SU-DHL-6 (cell line): ENCODE data around the gene GBF1.

ENCODE experiments used
- H2AFZ ChIP-seq: fragments of 200-600 bp; sonication (generic); 2 replicates; pipeline ENCODE4 v1.6.1; 2014; ENCODE audit warnings: low read depth, mild to moderate bottlenecking, moderate library complexity, mixed read lengths, antibody characterized with exemption, low read length; ENCODE audit not compliant: severe bottlenecking
- H3F3A ChIP-seq: fragments of 200-600 bp; shearing (Covaris generic); 2 replicates; pipeline ENCODE4 v1.6.0; 2016; ENCODE audit warnings: antibody characterized with exemption, mild to moderate bottlenecking; ENCODE audit not compliant: insufficient read depth
- H3K27ac ChIP-seq: fragments of 200-600 bp; sonication (generic); 2 replicates; pipeline ENCODE4 v1.5.1; 2016; ENCODE audit warnings: low read depth, mild to moderate bottlenecking, low read length, moderate library complexity, mixed read lengths
- H3K27me3 ChIP-seq: fragments of 200-600 bp; sonication (generic), shearing (Covaris generic); 2 replicates; pipeline ENCODE4 v1.6.0; 2014; ENCODE audit warnings: mild to moderate bottlenecking, low read length
- H3K36me3 ChIP-seq: fragments of 200-600 bp; sonication (generic); 2 replicates; pipeline ENCODE4 v1.6.1; 2014; ENCODE audit warnings: mild to moderate bottlenecking, low read length, mixed read lengths
- H3K4me2 ChIP-seq: fragments of 300-600, 200-600 bp; shearing (Covaris generic), sonication (generic); 2 replicates; pipeline ENCODE4 v1.6.0; 2014; ENCODE audit warnings: low read length, low read depth, mild to moderate bottlenecking; ENCODE audit not compliant: poor library complexity, severe bottlenecking
- H3K4me3 ChIP-seq: fragments of 200-600 bp; sonication (generic); 2 replicates; pipeline ENCODE4 v1.5.1; 2014; ENCODE audit warnings: antibody characterized with exemption, low read length, mild to moderate bottlenecking, mixed read lengths; ENCODE audit not compliant: insufficient read depth, poor library complexity, severe bottlenecking
- H3K79me2 ChIP-seq: fragments of 200-600 bp; sonication (generic); 2 replicates; pipeline ENCODE4 v1.6.1; 2014; ENCODE audit warnings: mild to moderate bottlenecking, low read length, moderate library complexity; ENCODE audit not compliant: insufficient read depth
- H3K9ac ChIP-seq: fragments of 200-600 bp; sonication (generic); 2 replicates; pipeline ENCODE4 v1.7.0; 2014; ENCODE audit warnings: mild to moderate bottlenecking, low read length
- H3K9me2 ChIP-seq: fragments of 200-600 bp; sonication (generic); replicated peaks from 2 replicates; pipeline ENCODE4 v1.6.1; 2014; ENCODE audit warnings: low read length; ENCODE audit not compliant: insufficient read depth
- H3K9me3 ChIP-seq: fragments of 200-600 bp; sonication (generic); 2 replicates; pipeline ENCODE4 v1.6.1; 2014; ENCODE audit warnings: low read length, mixed read lengths; ENCODE audit not compliant: insufficient read depth
- H4K20me1 ChIP-seq: fragments of 200-600 bp; sonication (generic); 2 replicates; pipeline ENCODE4 v1.6.1; 2014; ENCODE audit warnings: low read depth, mild to moderate bottlenecking, antibody characterized with exemption, low read length, moderate library complexity, mixed read lengths
- EZH2phosphoT487 ChIP-seq: fragments of 200-600 bp; sonication (generic), shearing (Covaris generic); conservative IDR thresholded peaks from 2 replicates; pipeline ENCODE4 v1.6.1; 2018; ENCODE audit warnings: mild to moderate bottlenecking, antibody characterized with exemption, low read length, moderate library complexity, mixed read lengths
- TF ChIP-seq, protein P1 (sequence below): fragments of 200-600 bp; sonication (generic); IDR thresholded peaks from one replicate; pipeline ENCODE4 v1.5.1; 2017; ENCODE audit warnings: antibody characterized with exemption, mild to moderate bottlenecking, low read length, moderate library complexity; ENCODE audit not compliant: insufficient read depth, poor library complexity, severe bottlenecking

The GBF1 gene, protein sequence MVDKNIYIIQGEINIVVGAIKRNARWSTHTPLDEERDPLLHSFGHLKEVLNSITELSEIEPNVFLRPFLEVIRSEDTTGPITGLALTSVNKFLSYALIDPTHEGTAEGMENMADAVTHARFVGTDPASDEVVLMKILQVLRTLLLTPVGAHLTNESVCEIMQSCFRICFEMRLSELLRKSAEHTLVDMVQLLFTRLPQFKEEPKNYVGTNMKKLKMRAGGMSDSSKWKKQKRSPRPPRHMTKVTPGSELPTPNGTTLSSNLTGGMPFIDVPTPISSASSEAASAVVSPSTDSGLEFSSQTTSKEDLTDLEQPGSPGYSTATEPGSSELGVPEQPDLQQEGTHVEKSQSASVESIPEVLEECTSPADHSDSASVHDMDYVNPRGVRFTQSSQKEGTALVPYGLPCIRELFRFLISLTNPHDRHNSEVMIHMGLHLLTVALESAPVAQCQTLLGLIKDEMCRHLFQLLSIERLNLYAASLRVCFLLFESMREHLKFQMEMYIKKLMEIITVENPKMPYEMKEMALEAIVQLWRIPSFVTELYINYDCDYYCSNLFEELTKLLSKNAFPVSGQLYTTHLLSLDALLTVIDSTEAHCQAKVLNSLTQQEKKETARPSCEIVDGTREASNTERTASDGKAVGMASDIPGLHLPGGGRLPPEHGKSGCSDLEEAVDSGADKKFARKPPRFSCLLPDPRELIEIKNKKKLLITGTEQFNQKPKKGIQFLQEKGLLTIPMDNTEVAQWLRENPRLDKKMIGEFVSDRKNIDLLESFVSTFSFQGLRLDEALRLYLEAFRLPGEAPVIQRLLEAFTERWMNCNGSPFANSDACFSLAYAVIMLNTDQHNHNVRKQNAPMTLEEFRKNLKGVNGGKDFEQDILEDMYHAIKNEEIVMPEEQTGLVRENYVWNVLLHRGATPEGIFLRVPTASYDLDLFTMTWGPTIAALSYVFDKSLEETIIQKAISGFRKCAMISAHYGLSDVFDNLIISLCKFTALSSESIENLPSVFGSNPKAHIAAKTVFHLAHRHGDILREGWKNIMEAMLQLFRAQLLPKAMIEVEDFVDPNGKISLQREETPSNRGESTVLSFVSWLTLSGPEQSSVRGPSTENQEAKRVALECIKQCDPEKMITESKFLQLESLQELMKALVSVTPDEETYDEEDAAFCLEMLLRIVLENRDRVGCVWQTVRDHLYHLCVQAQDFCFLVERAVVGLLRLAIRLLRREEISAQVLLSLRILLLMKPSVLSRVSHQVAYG (N-terminal part only)

DNA sequence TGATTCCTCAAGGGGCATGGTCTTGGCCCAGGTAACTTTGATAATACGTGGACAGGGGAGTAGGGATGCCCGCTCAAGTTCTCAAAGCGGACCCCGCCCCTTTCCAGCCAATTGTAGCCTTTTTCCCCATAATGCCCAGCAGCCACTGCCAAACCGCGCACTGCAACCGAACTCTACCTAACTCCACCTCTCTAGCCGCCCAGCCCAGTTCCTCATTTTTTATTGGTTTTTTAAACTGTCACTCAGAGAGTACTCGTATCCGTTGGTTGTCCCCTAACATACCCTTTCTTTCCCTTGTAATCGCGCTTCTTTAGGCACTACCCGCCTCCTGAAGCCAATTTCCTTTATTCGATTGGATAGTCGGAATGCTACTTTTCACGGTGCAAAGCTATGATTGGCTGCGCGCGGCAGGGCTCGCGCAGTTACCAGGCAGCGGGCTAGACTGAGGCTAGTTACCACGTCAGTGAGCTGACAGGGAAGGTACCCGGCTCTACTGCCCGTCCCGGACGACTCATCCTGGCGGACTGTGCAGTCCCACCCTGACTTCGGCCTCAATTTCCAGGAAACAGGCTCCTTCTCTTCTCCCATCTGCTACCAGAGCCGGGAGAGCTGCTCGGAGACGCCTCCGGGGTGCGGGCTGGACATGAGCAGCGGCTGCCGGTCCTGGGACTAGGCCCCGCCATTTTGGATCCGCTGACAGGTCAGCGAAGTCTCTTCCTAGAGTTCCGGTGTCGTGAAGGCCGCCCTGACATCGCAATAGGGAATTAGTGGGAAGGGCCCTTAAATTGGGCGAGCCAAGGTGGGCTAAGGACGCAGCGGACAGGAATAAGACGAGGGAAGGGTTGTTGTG is at the start of gene GBF1:
Gene GBF1 (plus strand): TSS at position 451 of the 850 bp plus-strand sequence. CDS start 13,407 bp downstream, outside the sequence.
- Histone ChIP-seq H3K4me3 (peak within 1 kb of the TSS; percentile 79), H4K20me1 (peaks cover 13% of the 10 kb centered on the region; the same call in 1 of the 2 replicates), H3K4me2 (peak within 1 kb of the TSS; percentile 81), H3K36me3 (no peaks in the 10 kb centered on the region), H3K79me2 (peaks cover 49% of the 10 kb centered on the region), H3K27me3 (no peaks in the 10 kb centered on the region), H2AFZ (peak within 1 kb of the TSS; percentile 91), H3K27ac (peak within 1 kb of the TSS; percentile 25; the same call in 1 of the 2 replicates), H3K9me3 (no peaks in the 10 kb centered on the region), H3K9ac (peak within 1 kb of the TSS; percentile 74), H3K9me2 (no peaks in the 10 kb centered on the region), H3F3A (no peaks in the 10 kb centered on the region)
- no peak for TF ChIP-seq EZH2phosphoT487
- TF ChIP-seq, protein P1, sequence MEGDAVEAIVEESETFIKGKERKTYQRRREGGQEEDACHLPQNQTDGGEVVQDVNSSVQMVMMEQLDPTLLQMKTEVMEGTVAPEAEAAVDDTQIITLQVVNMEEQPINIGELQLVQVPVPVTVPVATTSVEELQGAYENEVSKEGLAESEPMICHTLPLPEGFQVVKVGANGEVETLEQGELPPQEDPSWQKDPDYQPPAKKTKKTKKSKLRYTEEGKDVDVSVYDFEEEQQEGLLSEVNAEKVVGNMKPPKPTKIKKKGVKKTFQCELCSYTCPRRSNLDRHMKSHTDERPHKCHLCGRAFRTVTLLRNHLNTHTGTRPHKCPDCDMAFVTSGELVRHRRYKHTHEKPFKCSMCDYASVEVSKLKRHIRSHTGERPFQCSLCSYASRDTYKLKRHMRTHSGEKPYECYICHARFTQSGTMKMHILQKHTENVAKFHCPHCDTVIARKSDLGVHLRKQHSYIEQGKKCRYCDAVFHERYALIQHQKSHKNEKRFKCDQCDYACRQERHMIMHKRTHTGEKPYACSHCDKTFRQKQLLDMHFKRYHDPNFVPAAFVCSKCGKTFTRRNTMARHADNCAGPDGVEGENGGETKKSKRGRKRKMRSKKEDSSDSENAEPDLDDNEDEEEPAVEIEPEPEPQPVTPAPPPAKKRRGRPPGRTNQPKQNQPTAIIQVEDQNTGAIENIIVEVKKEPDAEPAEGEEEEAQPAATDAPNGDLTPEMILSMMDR, result no peak

DNA sequence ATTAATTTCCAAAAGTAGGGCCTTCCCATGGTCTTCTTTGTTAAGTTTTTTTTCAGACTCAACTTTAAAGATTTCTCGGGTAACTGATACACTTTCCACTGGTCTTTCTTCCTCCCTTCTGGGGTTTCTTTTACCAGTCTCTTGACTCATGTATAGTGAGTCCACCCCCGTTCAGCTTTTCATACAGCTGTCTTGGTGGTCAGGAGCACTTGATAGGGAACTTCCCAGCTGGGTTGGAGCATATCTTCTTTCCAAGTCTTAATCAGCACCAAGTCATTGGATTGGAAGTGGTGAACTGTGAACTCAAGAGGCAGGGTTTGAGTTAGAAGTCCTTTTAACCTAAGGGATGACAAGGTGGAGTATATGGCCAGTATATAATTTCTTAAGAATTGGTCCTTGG is 48.4 kb upstream of the GBF1 start:
- Histone ChIP-seq H3K36me3 (no peaks in the 10 kb centered on the region), H3K9ac (no peak overlapping the region), H2AFZ (no peak overlapping the region), H3K4me3 (no peak overlapping the region), H3K27me3 (no peaks in the 10 kb centered on the region), H3K27ac (no peak overlapping the region), H3K4me2 (no peak overlapping the region), H4K20me1 (no peaks in the 10 kb centered on the region), H3K79me2 (no peaks in the 10 kb centered on the region), H3F3A (no peaks in the 10 kb centered on the region), H3K9me3 (peaks cover 8% of the 10 kb centered on the region; the same call in 1 of the 2 replicates), H3K9me2 (no peaks in the 10 kb centered on the region)
- TF ChIP-seq, protein P1, result no peak
- TF ChIP-seq EZH2phosphoT487, result no peak

DNA sequence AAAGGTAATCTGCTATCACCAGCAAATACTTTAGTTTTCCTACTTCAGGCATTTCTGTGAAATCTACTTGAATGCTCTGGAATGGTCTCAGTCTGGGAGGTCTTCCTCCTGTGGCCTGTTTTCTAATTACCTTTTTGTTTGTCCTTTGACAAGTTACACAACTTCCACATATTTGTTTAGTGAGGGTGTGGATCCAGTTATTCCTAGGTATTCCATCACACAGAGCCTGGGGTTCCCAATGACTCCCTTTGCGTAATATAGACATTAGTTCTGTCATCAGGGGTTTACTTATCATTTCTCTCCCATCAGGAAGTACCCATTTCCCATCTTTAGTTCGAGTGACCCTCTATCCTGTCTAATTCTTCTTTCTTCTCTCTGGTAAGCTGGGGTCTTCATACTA is 47.3 kb upstream of the GBF1 start:
- no peak overlapping the region for H2AFZ ChIP-seq
- H3K4me3 ChIP-seq, result no peak overlapping the region
- H3K79me2 ChIP-seq, result no peaks in the 10 kb centered on the region
- no peak overlapping the region for H3K4me2 ChIP-seq
- TF ChIP-seq, protein P1, result no peak
- no peak for TF ChIP-seq EZH2phosphoT487
- no peaks in the 10 kb centered on the region for H3K9me3 ChIP-seq
- H4K20me1 ChIP-seq, result no peaks in the 10 kb centered on the region
- no peak overlapping the region for H3K27ac ChIP-seq
- no peaks in the 10 kb centered on the region for H3K9me2 ChIP-seq
- H3F3A ChIP-seq, result no peaks in the 10 kb centered on the region
- H3K36me3 ChIP-seq, result no peaks in the 10 kb centered on the region
- H3K9ac ChIP-seq, result no peak overlapping the region
- H3K27me3 ChIP-seq, result no peaks in the 10 kb centered on the region
